ENCODE data around the gene ADAR. TPM values are rescaled to one million over a fixed set of nuclear protein-coding genes. Genes with fewer than 3 reads are reported as not detected.

ADAR gene
- total RNA-seq, 1 donor from 2014 or later: 128 TPM

DNA sequence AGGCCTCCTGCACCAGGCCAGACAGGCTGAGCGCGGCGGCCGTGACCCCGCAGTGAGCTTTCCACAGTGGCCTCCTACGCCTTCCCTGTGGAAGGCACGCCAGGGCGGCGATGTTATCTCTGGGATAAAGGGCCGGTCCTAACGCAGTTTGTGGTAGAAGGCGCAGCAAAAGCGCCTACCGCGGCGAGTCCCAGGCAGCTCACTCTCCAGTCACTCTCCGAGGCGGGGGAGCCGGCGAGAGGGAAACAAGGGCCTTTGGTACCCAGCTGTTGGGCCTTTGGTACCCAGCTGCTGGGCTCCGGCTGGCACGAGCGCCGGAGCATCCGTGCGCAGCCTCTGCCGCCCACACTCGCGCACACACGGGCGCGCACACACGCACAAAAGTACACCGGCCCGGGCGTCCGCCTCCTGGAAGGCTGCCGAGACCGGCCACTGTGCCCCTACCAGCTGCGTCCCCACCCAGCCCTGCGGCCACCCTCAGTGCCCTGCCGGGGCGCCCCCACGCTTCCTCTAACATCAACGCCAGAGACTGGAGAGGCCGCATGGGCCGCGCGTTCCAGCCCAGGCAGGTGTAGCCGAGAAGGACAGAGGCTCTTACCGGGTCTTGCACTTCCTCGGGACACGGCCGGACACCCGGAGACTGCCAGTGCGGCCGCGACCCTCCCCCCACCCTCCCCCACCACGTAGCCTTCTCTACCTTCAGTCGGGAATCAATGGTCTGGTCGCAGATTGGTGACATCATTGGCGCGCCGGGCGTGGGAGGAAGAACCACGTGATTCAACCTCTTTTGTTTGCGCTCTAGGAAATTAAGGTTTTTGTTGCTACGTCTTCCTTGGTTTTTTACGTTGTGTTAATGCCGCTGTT is 19.5 kb upstream of the ADAR start:
- no peak for TF ChIP-seq EZH2phosphoT487 (IDR thresholded peaks at IDR 0.05)
- TF ChIP-seq, protein P1, sequence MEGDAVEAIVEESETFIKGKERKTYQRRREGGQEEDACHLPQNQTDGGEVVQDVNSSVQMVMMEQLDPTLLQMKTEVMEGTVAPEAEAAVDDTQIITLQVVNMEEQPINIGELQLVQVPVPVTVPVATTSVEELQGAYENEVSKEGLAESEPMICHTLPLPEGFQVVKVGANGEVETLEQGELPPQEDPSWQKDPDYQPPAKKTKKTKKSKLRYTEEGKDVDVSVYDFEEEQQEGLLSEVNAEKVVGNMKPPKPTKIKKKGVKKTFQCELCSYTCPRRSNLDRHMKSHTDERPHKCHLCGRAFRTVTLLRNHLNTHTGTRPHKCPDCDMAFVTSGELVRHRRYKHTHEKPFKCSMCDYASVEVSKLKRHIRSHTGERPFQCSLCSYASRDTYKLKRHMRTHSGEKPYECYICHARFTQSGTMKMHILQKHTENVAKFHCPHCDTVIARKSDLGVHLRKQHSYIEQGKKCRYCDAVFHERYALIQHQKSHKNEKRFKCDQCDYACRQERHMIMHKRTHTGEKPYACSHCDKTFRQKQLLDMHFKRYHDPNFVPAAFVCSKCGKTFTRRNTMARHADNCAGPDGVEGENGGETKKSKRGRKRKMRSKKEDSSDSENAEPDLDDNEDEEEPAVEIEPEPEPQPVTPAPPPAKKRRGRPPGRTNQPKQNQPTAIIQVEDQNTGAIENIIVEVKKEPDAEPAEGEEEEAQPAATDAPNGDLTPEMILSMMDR (IDR thresholded peaks at IDR 0.05): no peak
- no peak for TF ChIP-seq EZH2 (IDR thresholded peaks at IDR 0.05)
- peak overlapping the region; percentile 8 for H3K27ac ChIP-seq
- H3K4me3 ChIP-seq: peak overlapping the region; percentile 88
- Mint-ChIP-seq H3K9me3 (peaks cover 16% of the 10 kb centered on the region), H3K27me3 (ENCODE audit: insufficient read depth, low read depth) (peaks cover 4% of the 10 kb centered on the region), H3K4me1 (peaks cover 16% of the 10 kb centered on the region), H3K4me3 (peak overlapping the region; percentile 94), H3K36me3 (peaks cover 6% of the 10 kb centered on the region), H3K27ac (peak overlapping the region; percentile 99)
- peak overlapping the region; percentile 96 for H3K4me2 ChIP-seq
- H3K27me3 ChIP-seq: peaks cover 9% of the 10 kb centered on the region
- peaks cover 4% of the 10 kb centered on the region for H3F3A ChIP-seq (ENCODE audit: low read depth)
- peak overlapping the region; percentile 73 for H3K9ac ChIP-seq
- peak; percentile 92 for DNase-seq (ENCODE audit: low spot score)
- peaks cover 38% of the 10 kb centered on the region for H4K20me1 ChIP-seq (ENCODE audit: low read depth)
- peaks cover 7% of the 10 kb centered on the region for H3K4me1 ChIP-seq
- peaks cover 10% of the 10 kb centered on the region for H3K9me3 ChIP-seq (ENCODE audit: low read depth)
- H3K79me2 ChIP-seq (ENCODE audit: low read depth): peaks cover 52% of the 10 kb centered on the region
- no peaks in the 10 kb centered on the region for H3K36me3 ChIP-seq
- peak overlapping the region; percentile 90 for H2AFZ ChIP-seq (replicated peaks)

DNA sequence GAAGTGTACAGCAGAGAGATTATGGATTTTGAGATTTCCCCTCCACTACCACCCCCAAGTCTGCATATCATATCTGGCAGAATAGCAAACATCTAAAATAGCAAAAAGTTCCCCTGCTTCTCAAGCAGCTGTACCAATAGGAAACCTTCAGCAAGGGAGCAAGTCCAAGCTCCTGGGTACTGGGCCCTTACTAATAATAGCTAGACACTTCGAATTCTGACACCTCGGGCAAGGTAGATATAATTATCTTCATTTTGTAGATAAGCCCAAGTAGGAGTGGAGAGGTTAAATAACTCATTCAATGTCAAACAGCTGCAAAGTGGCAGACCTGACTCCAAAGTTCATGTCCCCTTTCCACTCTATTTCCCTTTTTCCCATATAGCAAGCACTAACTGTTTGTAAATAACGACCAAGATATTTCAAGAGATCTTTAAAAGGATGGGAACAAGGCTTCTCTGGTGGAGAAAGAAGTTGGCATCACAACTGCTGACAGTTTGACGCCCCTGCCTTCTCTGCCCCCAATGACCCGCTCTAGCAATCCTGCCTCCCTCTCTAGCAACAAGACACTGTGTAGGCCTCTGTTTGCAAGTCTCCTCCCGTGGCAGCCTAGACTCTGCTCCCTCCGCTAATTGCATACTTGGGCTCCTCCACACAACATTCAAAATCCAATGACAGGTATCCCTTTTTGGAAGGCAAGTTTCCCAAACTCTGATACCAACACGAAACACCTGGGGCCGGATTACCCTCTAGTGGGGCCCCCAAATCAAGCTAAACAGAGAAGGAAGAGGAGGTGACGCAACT is 18.7 kb upstream of the ADAR start:
- Histone ChIP-seq H3K36me3 (no peaks in the 10 kb centered on the region), H3K9ac (peak overlapping the region; percentile 73), H3K27me3 (peaks cover 4% of the 10 kb centered on the region), H3K79me2 (ENCODE audit: low read depth) (peaks cover 61% of the 10 kb centered on the region), H3F3A (ENCODE audit: low read depth) (peaks cover 4% of the 10 kb centered on the region), H3K9me3 (ENCODE audit: low read depth) (peaks cover 10% of the 10 kb centered on the region), H3K4me1 (peaks cover 7% of the 10 kb centered on the region), H3K4me3 (peak overlapping the region; percentile 88), H3K27ac (no peak overlapping the region), H2AFZ (replicated peaks) (peak overlapping the region; percentile 90), H4K20me1 (ENCODE audit: low read depth) (peaks cover 46% of the 10 kb centered on the region), H3K4me2 (peak overlapping the region; percentile 96)
- Mint-ChIP-seq H3K27ac (peak overlapping the region; percentile 67), H3K4me3 (peak overlapping the region; percentile 94), H3K36me3 (peaks cover 6% of the 10 kb centered on the region), H3K27me3 (ENCODE audit: insufficient read depth, low read depth) (peaks cover 4% of the 10 kb centered on the region), H3K9me3 (peaks cover 16% of the 10 kb centered on the region), H3K4me1 (peaks cover 16% of the 10 kb centered on the region)
- peak; percentile 23 for DNase-seq (ENCODE audit: low spot score)
- TF ChIP-seq EZH2 (IDR thresholded peaks at IDR 0.05) (no peak), EZH2phosphoT487 (IDR thresholded peaks at IDR 0.05) (no peak)
- TF ChIP-seq, protein P1 (IDR thresholded peaks at IDR 0.05): no peak

DNA sequence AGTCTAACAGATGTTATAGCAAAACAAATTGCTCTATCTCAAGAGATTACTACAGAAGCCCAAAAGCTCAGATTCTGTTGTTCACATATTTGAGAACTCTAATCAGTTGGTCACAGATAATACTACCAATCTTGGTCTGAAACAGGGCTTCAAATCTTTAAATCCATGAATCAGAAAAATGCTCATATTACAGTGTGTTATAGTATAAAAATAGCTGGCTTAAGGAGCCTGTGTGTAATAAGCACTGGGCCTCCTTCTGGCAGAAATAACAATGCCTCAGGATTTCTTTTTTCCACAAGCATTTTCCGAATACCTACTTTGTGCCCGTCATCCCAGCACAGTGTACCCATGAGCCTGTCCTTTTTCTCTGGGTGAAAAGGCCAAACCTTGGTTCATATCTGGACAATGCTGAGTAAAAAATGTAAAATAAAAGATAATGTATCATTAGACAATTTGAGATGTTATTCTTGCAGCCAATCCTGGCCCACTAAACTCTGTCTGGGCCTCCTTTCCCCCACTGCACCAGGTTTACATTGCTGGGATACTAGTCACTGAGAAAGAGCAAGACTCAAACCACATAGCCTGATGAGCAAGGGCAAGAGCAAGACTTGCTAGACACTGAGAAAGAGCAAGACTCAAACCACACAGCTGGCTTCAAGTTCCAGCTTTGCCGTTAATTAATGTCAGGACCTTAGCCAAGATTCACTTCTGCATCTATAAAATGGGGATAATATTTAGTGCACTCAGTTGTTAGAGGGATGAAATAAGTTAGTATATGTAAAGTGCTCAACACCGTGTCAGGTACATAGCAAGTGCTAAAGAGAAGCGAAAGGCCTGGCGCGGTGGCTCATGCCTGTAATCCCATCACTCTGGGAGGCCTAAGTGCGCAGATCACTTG is 17.0 kb upstream of the ADAR start:
- peak overlapping the region; percentile 16 for H3K27ac Mint-ChIP-seq
- DNase-seq (ENCODE audit: low spot score): no peak
- H3K9ac ChIP-seq: no peak overlapping the region
- H3K27ac ChIP-seq: no peak overlapping the region
- H3K4me3 Mint-ChIP-seq: peak overlapping the region; percentile 50
- peaks cover 6% of the 10 kb centered on the region for H3K36me3 Mint-ChIP-seq
- no peaks in the 10 kb centered on the region for H3K27me3 ChIP-seq
- H3K27me3 Mint-ChIP-seq (ENCODE audit: insufficient read depth, low read depth): peaks cover 4% of the 10 kb centered on the region
- H3K9me3 Mint-ChIP-seq: peaks cover 10% of the 10 kb centered on the region
- peaks cover 4% of the 10 kb centered on the region for H3F3A ChIP-seq (ENCODE audit: low read depth)
- peaks cover 7% of the 10 kb centered on the region for H3K4me1 ChIP-seq
- no peaks in the 10 kb centered on the region for H3K36me3 ChIP-seq
- TF ChIP-seq EZH2phosphoT487 (IDR thresholded peaks at IDR 0.05) (no peak), EZH2 (IDR thresholded peaks at IDR 0.05) (no peak)
- TF ChIP-seq, protein P1 (IDR thresholded peaks at IDR 0.05): no peak
- peaks cover 47% of the 10 kb centered on the region for H4K20me1 ChIP-seq (ENCODE audit: low read depth)
- H3K4me3 ChIP-seq: no peak overlapping the region
- no peak overlapping the region for H3K4me2 ChIP-seq
- H3K9me3 ChIP-seq (ENCODE audit: low read depth): peaks cover 5% of the 10 kb centered on the region
- H2AFZ ChIP-seq (replicated peaks): no peak overlapping the region
- peaks cover 77% of the 10 kb centered on the region for H3K79me2 ChIP-seq (ENCODE audit: low read depth)
- peaks cover 16% of the 10 kb centered on the region for H3K4me1 Mint-ChIP-seq
